Natural killer cell (primary cell): ENCODE measurements around the gene EPB41L4A. TPM values are rescaled to one million over a fixed set of nuclear protein-coding genes. Genes with fewer than 3 reads are reported as not detected.
A peak's percentile ranks its signal among the peaks of the same experiment; 100 is the strongest.
"Not testable (repeated sequence)": the region's sequence is repeated elsewhere in the genome, so short reads cannot be mapped to it uniquely, and the experiment has no call there.

Experiments used
- ATAC-seq, 3 donors: fragments of 150-1000 bp in 2 of 3; fragments of 200-7000 bp in 1 of 3; cut with Tn5 transposase; 1 replicate in 1 of 3; 2 replicates in 2 of 3; pipeline ENCODE4 v1.10.0; 2021; ENCODE audit warnings: mild to moderate bottlenecking in 2 of 3, moderate library complexity in 2 of 3
- DNase-seq, 2 donors: peaks; one replicate each; pipeline versions ENCODE4 v3.0.0 to v3.0.0-alpha.2; 2013 to 2021; ENCODE audit warnings: mixed read lengths in 1 of 2
- H3K27ac ChIP-seq: one replicate; pipeline ENCODE4 v1.5.1; 2013; ENCODE audit warnings: mild to moderate bottlenecking, low read length
- H3K27me3 ChIP-seq: one replicate; pipeline ENCODE4 v1.6.1; 2013; ENCODE audit warnings: low read length; ENCODE audit not compliant: control insufficient read depth, insufficient read depth
- H3K36me3 ChIP-seq: one replicate; pipeline ENCODE4 v1.6.1; 2013; ENCODE audit warnings: low read length; ENCODE audit not compliant: control insufficient read depth, insufficient read depth
- H3K4me1 ChIP-seq: one replicate; pipeline ENCODE4 v1.6.1; 2013; ENCODE audit warnings: low read length; ENCODE audit not compliant: control insufficient read depth, insufficient read depth
- H3K4me3 ChIP-seq: one replicate; pipeline ENCODE4 v1.5.1; 2013; ENCODE audit warnings: low read length
- H3K9me3 ChIP-seq: one replicate; pipeline ENCODE4 v1.6.1; 2013; ENCODE audit warnings: low read length; ENCODE audit not compliant: control insufficient read depth, insufficient read depth
- H3K27ac Mint-ChIP-seq, 2 donors: one replicate each; pipeline ENCODE4 v1.8.0; 2022; ENCODE audit warnings: mild to moderate bottlenecking in 2 of 2, mixed read lengths in 2 of 2, moderate library complexity in 1 of 2
- H3K27me3 Mint-ChIP-seq, 2 donors: one replicate each; pipeline ENCODE4 v1.8.0; 2022; ENCODE audit warnings: low read depth in 2 of 2, mixed read lengths in 2 of 2
- H3K36me3 Mint-ChIP-seq: one replicate; pipeline ENCODE4 v1.8.0; 2022; ENCODE audit warnings: mixed read lengths
- H3K4me1 Mint-ChIP-seq, 2 donors: one replicate each; pipeline ENCODE4 v1.8.0; 2022; ENCODE audit warnings: mixed read lengths in 2 of 2
- H3K4me3 Mint-ChIP-seq: one replicate; pipeline ENCODE4 v1.8.0; 2022; ENCODE audit warnings: mild to moderate bottlenecking, moderate library complexity, mixed read lengths
- H3K9me3 Mint-ChIP-seq, 2 donors: one replicate each; pipeline ENCODE4 v1.8.0; 2022; ENCODE audit warnings: mixed read lengths in 2 of 2
- CTCF ChIP-seq: fragments of 200-600 bp; IDR thresholded peaks from one replicate; pipeline ENCODE4 v1.8.0; 2022; ENCODE audit warnings: antibody characterized with exemption
- WGBS: methylation state at CpG from one replicate; pipeline ENCODE4 v1.1.7; 2013; ENCODE audit warnings: missing lambda C conversion rate; ENCODE audit not compliant: insufficient coverage; 5-methylcytosine and 5-hydroxymethylcytosine counted together
- intact Hi-C: fragments of 100-400 bp; cut with micrococcal nuclease; formaldehyde crosslinking; loops from one replicate; pipeline ENCODE4 v1.14.2; 2022
- total RNA-seq, 4 donors: library from RNA; stranded (reverse); fragments of 120-200 nt in 1 of 4; gene quantifications; one replicate each; pipeline versions ENCODE4 v1.2.3 to v1.2.4, GENCODE V29; 2013 to 2022

The EPB41L4A gene
- 10 to 100 TPM; 21.9 to 30.4 (median 22.1) TPM for total RNA-seq
- total RNA-seq (2013), result 30.8 TPM

- under 1% methylated on average over 103 of the region's 103 CpGs for WGBS
- peaks cover 6% of the 10 kb centered on the region for H3K27me3 ChIP-seq
- H3K9me3 Mint-ChIP-seq, result no peaks in the 10 kb centered on the region
Observed at GRCh38 chr5:112419164-112419985, at the start of gene EPB41L4A. EPB41L4A (minus strand) TSS chr5:112419277; CDS start chr5:112419039, 238 bp downstream.

GRCh38 chr5:112467485-112467884 lies 48.4 kb upstream of the EPB41L4A start:
- DNase-seq (no peak), ATAC-seq (no peak)
- H3K9me3 Mint-ChIP-seq, result peaks cover 0 to 2% of the 10 kb centered on the region in 2 donors
- Histone ChIP-seq H3K4me3 (no peak overlapping the region), H3K36me3 (no peaks in the 10 kb centered on the region), H3K27ac (no peak overlapping the region), H3K9me3 (no peaks in the 10 kb centered on the region), H3K4me1 (no peaks in the 10 kb centered on the region), H3K27me3 (no peaks in the 10 kb centered on the region)
- peaks cover 10 to 14% of the 10 kb centered on the region in 2 donors for H3K27me3 Mint-ChIP-seq
- H3K27ac Mint-ChIP-seq, result no peak overlapping the region
- 92% methylated on average over 1 of the region's 1 CpG for WGBS
- no peaks in the 10 kb centered on the region for H3K36me3 Mint-ChIP-seq
- H3K4me1 Mint-ChIP-seq, result no peaks in the 10 kb centered on the region
- no peak for TF ChIP-seq CTCF
- intact Hi-C loops, result no loop called here
- no peak overlapping the region for H3K4me3 Mint-ChIP-seq

More at GRCh38 chr5:112419164-112419985, at the start of gene EPB41L4A:
- ATAC-seq (peak; percentile 3 to 16 (median 5)), DNase-seq (peak; percentile 3 to 26)
- H3K4me3 ChIP-seq, result peak within 1 kb of the TSS; percentile 81
- Mint-ChIP-seq H3K36me3 (no peaks in the 10 kb centered on the region), H3K4me3 (peak within 1 kb of the TSS; percentile 91), H3K4me1 (peaks cover 10 to 20% of the 10 kb centered on the region in 2 donors), H3K27ac (peak within 1 kb of the TSS; percentile 76 to 92), H3K27me3 (peaks cover 9 to 17% of the 10 kb centered on the region in 2 donors)
- TF ChIP-seq CTCF, result no peak
- peak within 1 kb of the TSS; percentile 67 for H3K27ac ChIP-seq
- H3K9me3 ChIP-seq, result no peaks in the 10 kb centered on the region
- H3K4me1 ChIP-seq, result peaks cover 16% of the 10 kb centered on the region
- intact Hi-C loops, result loop anchor here (5.0 kb wide), 1 partner anchor 62 kb away; no protein-coding TSS in a partner anchor
- no peaks in the 10 kb centered on the region for H3K36me3 ChIP-seq

DNA sequence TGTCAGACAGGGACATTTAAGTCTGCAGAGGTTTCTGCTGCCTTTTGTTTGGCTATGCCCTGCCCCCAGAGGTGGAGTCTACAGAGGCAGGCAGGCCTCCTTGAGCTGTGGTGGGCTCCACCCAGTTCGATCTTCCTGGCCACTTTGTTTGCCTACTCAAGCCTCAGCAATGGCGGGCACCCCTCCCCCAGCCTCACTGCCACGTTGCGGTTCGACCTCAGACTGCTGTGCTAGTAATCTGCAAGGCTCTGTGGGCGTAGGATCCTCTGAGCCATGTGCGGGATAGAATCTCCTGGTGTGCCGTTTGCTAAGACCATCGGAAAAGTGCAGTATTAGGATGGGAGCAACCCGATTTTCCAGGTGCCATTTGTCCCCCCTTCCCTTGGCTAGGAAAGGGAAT lies 47.2 kb upstream of the EPB41L4A start:
- H3K9me3 ChIP-seq, H3K9me3 Mint-ChIP-seq, H3K36me3 ChIP-seq, ATAC-seq, H3K4me1 ChIP-seq, H3K27ac ChIP-seq, H3K27me3 ChIP-seq, H3K36me3 Mint-ChIP-seq, intact Hi-C loops, H3K4me1 Mint-ChIP-seq, H3K27me3 Mint-ChIP-seq, H3K27ac Mint-ChIP-seq, DNase-seq, H3K4me3 ChIP-seq, H3K4me3 Mint-ChIP-seq: not testable (repeated sequence)
- WGBS, result 94% methylated on average over 10 of the region's 10 CpGs

DNA sequence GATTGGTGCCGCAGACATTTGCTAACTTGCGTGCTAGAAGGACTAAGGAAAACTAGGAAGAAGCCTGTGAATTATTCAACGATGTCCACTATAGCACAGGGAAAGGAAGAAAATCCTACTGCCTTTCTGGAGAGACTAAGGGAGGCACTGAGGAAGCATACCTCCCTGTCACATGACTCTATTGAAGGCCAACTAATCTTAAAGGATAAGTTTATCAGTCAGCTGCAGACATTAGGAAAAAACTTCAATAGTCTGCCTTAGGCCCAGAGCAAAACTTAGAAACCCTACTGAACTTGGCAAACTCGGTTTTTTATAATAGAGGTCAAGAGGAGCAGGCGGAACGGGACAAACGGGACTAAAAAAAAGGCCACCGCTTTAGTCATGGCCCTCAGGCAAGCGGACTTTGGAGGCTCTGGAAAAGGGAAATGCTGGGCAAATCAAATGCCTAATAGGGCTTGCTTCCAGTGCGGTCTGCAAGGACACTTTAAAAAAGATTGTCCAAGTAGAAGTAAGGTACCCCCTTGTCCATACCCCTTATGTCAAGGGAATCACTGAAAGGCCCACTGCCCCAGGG lies 28.2 kb upstream of the EPB41L4A start:
- H3K4me3 ChIP-seq, H3K36me3 ChIP-seq, DNase-seq, H3K27me3 Mint-ChIP-seq, H3K4me3 Mint-ChIP-seq, H3K9me3 Mint-ChIP-seq, H3K27ac ChIP-seq, H3K9me3 ChIP-seq, H3K36me3 Mint-ChIP-seq, H3K4me1 Mint-ChIP-seq, intact Hi-C loops, H3K4me1 ChIP-seq, H3K27me3 ChIP-seq, H3K27ac Mint-ChIP-seq, ATAC-seq: not testable (repeated sequence)
- WGBS, result 89% methylated on average over 10 of the region's 10 CpGs
